ENCODE measurements around the gene UBL4B.

Gene UBL4B

GRCh38 chr1:110107867-110108469 is 4.3 kb upstream of the UBL4B start:
- intact Hi-C loops (cut with DNase I) = no loop called here
- no peak for DNase-seq

GRCh38 chr1:110111081-110111480 is 1.2 kb upstream of the UBL4B start:
- DNase-seq = no peak
- intact Hi-C loops (cut with DNase I) = no loop called here

- intact Hi-C loops (cut with DNase I) = no loop called here
- no peak for DNase-seq
Measured at GRCh38 chr1:110112656-110113055, 413 bp downstream of the UBL4B start.

GRCh38 chr1:110113551-110113950 is 1.3 kb downstream of the UBL4B start:
- no peak for DNase-seq
- intact Hi-C loops (cut with DNase I) = no loop called here

DNA sequence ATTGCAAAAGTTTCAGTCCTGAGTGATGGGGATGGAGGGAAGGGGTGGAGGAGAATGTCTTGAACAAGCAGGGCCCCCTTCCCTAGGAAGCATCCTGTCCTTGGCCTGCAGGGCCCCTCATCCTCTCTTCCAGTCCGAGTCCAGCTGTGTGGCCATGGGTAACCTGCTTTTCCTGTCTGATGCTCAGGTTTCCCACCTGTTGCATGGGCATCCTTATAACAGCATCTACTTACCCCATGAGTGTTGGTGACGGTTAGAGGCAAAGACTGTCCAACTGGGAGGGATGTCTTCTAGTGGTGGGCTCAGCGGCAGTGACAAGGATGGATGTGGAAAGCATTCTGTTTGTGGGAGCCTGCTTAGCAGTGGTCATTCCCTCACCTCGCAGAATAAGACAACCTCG is 1.9 kb downstream of the UBL4B start:
- intact Hi-C loops (cut with DNase I) = no loop called here
- no peak for DNase-seq

GRCh38 chr1:110114784-110115183 is 2.5 kb downstream of the UBL4B start:
- no peak for DNase-seq
- intact Hi-C loops (cut with DNase I) = no loop called here

- peak in 1 of 42 donors; percentile 41 for DNase-seq
- intact Hi-C loops (cut with DNase I) = no loop called here
Measured at GRCh38 chr1:110118636-110119396, 6.6 kb downstream of the UBL4B start.

DNA sequence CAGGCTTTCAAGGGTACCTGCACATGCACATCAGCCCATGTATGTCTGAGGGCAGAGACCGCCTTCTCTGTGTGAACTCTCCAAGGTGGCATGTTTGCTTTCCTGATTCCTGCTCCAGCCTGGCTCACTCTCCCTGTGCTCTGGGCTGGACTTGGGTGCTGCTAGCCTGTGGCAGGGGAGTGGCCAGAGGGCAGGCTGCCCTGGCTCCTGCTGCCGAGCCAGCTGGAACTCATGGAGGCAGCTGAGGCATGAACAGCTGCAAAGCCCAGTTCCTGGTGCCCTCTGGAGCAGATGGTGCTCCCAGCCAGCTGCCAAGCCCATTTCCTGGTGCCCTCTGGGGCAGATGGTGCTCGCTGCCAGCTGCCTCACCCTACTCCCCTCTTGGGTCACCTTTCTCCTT is 7.6 kb downstream of the UBL4B start:
- no peak for DNase-seq
- intact Hi-C loops (cut with DNase I) = no loop called here

DNA sequence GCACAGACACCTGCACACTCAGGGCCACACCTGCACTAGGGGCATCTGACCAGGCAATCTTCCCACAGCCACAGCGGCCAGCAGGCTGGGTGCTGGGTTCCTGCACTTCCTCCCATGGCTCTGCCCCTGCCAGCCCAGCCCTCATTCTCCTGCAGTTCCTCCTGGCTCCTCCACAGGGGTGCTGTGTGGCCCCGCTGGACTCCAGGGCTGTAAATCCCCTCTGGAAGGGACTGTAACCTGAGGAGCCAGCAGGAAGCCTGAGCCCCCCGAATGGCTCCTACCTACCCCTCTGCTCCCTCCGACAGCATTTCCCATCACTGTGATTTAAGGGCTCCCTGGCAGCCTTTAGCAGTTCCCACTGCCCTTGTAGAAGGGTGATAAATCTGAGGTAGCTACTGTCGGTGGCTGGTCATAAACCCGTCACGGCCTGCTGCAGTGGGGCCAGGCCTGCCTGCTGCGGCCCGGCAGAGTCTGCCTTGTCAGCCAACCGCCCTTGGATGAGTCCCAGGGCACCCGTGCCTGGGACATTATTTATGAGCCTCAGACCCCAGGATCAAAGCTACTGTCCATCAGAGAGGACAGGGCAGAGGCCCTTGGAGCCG is 8.8 kb downstream of the UBL4B start:
- intact Hi-C loops (cut with DNase I) = no loop called here
- no peak for DNase-seq

DNA sequence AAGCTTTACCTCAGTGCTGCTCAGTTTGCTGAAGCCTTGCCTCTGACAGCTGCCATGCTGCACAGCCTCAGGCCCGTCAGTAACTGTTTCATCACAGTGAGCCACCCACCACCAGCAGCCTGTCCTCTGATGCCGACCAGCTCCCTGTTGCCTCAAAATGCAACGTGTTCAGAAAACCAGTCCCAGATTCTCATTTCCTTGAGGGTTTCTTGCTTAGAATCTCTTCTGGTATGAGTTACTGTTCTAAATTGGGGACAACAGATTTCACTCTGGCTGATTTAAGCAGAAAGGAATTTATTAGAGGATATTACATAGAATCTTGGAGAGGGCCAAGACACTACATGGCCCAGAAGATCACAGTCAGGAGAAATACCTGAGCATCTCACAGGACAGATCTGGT is 11.0 kb downstream of the UBL4B start:
- DNase-seq = no peak
- intact Hi-C loops (cut with DNase I) = no loop called here

GRCh38 chr1:110125810-110126209 is 13.6 kb downstream of the UBL4B start:
- DNase-seq = no peak
- intact Hi-C loops (cut with DNase I) = no loop called here

GRCh38 chr1:110130113-110130591 is 17.9 kb downstream of the UBL4B start:
- intact Hi-C loops (cut with DNase I) = no loop called here
- DNase-seq = no peak

GRCh38 chr1:110130989-110131388 is 18.7 kb downstream of the UBL4B start:
- DNase-seq = no peak
- intact Hi-C loops (cut with DNase I) = no loop called here

- no peak for DNase-seq
- intact Hi-C loops (cut with DNase I) = no loop called here
Measured at GRCh38 chr1:110132682-110133081, 20.4 kb downstream of the UBL4B start.

DNA sequence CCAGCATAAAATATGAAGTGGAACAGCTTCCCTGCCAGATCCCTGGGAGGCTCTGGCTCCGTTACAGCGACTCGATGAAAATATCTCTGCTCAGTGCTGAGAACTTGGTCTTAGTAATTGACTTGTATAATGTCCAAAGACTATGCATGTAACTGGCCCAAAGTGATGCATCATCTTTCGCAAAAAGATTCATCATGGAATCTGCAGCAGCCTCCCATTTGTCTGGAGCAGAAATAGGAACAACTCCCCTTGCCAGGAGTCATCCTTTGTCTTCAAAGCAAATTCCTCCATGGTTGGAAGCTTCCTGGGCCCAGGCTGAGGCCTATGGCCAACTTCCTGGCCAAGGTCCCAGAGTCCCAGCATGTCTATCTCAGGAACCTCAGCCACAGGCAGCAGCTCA is 21.2 kb downstream of the UBL4B start:
- intact Hi-C loops (cut with DNase I) = no loop called here
- no peak for DNase-seq

GRCh38 chr1:110134050-110134595 is 21.9 kb downstream of the UBL4B start:
- DNase-seq = no peak
- intact Hi-C loops (cut with DNase I) = no loop called here

- intact Hi-C loops (cut with DNase I) = no loop called here
- peak in 1 of 42 donors; percentile 13 for DNase-seq
Measured at GRCh38 chr1:110135246-110135645, 23.0 kb downstream of the UBL4B start.

DNA sequence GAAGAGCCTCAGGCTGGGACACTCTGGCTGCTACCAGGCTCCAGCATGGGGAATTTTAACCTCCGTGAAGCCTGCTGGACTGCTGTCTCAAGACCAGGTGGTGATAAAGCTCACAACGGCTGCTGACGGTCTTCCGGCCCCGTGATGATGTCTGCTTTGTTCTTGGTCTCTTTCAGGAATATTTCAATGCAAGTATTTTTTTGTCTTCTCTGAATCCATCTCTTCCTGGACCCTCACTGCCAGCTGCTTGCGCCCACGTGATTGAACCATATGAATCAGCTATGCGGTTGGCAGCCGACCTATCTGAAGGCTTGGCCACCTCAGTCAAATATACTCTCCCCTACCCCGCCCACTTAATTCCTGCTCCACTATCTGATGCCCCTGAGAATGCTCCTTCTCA is 23.4 kb downstream of the UBL4B start:
- intact Hi-C loops (cut with DNase I) = no loop called here
- DNase-seq = no peak

- intact Hi-C loops (cut with DNase I) = no loop called here
- peak; percentile 68 to 96 (median 88) for DNase-seq
Measured at GRCh38 chr1:110136911-110137310, 24.7 kb downstream of the UBL4B start.

DNA sequence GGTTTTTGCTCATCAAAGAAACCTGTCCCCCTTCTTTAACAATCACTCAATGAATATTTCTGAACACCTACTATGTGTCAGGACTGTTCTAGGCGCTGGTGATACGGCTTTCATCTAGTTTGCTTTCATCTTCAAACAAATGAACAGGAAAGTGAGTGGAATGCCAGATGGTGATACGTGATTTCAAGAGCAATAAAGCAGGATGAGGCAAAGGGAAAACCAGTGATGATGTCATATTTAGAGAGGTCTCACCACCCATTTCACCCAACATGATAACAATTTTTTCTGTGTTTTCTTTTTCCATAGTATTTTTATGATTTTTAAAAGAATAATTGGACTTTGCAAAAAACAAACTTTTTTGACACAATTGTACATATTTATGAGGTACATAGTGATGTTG is 26.7 kb downstream of the UBL4B start:
- DNase-seq = no peak
- intact Hi-C loops (cut with DNase I) = no loop called here

All from head of caudate nucleus (tissue), 42 donors.